GM10847 (cell line): Measurements from ENCODE around the gene DECR2.
A peak's percentile ranks its signal among the peaks of the same experiment; 100 is the strongest.

ENCODE experiments used
- POLR2A ChIP-seq: IDR thresholded peaks from 2 replicates; pipeline ENCODE4 v1.6.1; 2011; ENCODE audit not compliant: insufficient read length; ENCODE audit errors: extremely low read depth

The DECR2 gene

GRCh38 chr16:401468-402348 lies at the start of gene DECR2:
TSS of gene DECR2 (plus strand) at chr16:401885. CDS start at chr16:401964, 79 bp downstream.
- peak; percentile 67 for TF ChIP-seq POLR2A

DNA sequence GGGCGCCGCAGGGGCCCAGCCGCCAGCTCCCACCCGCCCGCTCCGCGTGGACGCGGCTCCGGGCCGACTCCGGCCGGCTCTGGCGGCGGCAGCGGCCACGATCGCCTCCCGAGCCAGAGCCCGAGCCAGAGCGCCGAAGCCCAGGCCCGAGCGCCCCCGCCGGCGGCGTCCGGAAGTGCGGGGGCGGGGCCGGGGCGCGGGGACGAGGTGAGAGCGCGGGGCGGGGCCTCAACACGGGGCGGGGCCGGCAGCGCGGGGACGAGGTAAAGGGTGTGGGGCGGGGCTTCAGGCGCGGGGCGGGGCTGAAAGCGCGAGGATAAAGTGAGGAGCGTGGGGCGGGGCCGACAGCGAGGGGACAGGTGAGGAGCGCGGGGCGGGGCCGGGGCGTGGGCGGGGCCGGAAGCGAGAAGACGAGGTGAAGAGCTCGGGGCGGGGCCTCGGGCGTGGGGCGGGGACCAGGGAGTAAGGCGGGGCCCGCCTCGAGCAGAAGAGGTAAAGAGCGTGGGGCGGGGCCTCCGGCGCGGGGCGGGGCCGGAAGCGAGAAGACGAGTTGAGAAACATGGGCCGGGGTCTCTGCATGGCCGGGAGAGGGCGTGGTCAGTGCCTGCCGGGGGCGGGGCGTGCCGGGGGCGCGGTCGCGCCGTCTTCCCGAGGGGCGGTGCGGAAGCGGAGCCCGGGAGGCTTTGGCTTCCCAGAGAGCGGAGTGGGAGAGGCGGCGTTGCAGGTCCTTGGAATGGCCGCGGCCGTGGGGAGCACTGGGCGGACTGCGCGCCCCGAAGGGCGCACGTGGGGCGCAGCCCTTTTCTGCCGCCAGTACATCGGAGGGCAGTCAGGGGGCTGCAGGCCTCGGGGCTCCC lies 48.9 kb upstream of the DECR2 start, which contains the start of gene AXIN1:
Gene AXIN1 (minus strand): TSS at position 177 of the 857 bp plus-strand sequence. CDS start 5,698 bp downstream, outside the sequence.
- TF ChIP-seq POLR2A, result peak; percentile 59

GRCh38 chr16:353404-354290 lies 48.0 kb upstream of the DECR2 start:
- no peak for TF ChIP-seq POLR2A

GRCh38 chr16:354291-354881 lies 47.3 kb upstream of the DECR2 start:
- no peak for TF ChIP-seq POLR2A

GRCh38 chr16:354971-355461 lies 46.7 kb upstream of the DECR2 start:
- TF ChIP-seq POLR2A, result no peak

DNA sequence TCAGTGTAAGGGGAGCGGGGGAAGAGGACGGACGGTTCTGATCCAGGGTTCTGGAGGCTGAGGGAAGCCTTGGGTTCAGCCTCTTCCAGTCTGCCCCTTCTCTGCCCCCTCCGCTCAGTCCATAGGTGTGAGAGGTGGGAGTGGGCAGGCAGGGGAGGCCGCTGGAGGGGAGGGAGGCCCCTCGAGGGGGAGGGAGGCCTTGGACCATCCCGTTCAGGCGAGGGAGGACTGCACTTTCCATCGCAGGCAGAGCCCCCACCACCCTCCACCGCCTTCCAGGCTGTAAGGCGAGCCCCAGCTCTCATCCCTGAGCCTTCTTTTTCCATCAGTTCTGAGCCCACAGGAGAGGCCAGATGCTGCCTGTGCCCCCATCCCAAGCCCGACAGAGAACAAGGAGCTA lies 44.9 kb upstream of the DECR2 start:
- TF ChIP-seq POLR2A, result no peak

- no peak for TF ChIP-seq POLR2A
These were observed 42.5 kb upstream of the DECR2 start for GRCh38 chr16:359067-359763.

GRCh38 chr16:359871-360697 lies 41.6 kb upstream of the DECR2 start:
- TF ChIP-seq POLR2A, result no peak

GRCh38 chr16:360698-361336 lies 40.9 kb upstream of the DECR2 start:
- no peak for TF ChIP-seq POLR2A

DNA sequence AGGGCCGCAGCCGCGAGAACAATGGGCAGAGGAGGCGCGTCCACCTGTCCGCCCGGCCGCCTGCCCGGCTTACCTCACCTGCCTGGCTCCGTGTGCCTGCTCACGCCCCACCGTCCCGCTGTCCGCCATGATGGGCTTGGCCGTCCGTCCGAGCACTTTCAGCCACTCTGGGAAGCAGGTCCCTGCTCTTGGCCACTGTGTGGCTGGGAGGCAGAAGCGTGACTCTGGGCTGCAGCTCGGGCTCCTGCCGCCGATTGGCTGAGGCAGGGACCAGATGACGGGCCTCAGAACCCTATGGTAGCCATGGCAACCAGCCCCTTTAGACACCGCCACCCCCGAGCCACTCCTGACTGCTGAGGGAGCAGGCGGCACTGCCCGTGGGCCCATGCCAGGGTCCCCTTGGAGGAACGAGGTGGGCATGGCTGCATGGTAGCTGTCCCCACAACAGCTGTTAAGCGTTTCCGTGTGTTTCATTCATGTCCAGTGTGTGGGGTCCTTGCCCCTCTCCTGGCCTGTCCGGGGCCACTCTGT lies 40.3 kb upstream of the DECR2 start:
- no peak for TF ChIP-seq POLR2A

DNA sequence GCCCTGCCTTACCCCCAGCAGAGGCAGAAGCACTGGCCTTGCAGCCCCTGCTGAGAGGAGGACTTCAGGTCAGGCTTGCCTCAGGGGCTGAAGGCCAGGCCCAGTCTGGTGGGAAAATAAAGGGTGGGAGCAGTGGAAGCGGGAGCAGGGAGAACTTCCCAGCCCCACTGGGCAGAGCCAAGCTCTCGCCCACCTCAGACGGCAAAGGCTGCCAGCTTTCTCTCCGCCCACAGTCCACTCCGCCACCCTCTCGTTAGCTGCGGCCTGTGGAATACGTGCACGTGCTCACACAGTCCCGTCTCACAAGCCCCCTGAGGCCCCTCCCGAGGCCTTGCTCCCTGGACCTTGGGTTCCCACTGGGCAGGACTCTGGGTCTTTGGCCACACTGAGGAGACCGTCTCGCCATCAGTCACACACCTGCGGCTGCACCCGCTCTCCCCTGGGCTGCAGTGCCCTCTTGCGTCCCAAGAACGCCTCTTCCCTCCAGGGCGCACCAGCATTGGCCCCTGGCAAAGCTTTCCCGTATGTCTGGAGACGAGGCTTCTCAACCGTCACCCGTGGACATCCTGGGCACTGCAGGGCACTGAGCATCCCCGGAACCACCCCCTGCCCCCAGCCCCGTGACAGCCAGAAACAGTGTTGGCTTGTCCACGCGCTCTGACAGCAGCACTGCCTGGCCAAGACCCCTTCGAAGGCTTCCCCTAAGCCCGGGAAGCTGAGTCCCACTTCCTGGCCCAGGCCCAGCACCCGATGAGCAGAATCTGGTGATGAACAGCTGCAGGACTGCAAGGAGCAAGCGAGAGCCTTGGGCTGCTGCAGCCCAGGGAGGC lies 39.6 kb upstream of the DECR2 start:
- TF ChIP-seq POLR2A, result no peak
